Prostate gland (tissue), 2 donors: ENCODE results near the gene SNAI1. TPM values are rescaled to one million over a fixed set of nuclear protein-coding genes. Genes with fewer than 3 reads are reported as not detected.

Source experiments
- DNase-seq: peaks from one replicate; pipeline ENCODE4 v3.0.0-alpha.2; 2019; ENCODE audit warnings: low spot score
- H3K27ac ChIP-seq, 2 donors: fragments of 200-600 bp; sonication (generic); 2 replicates each; pipeline ENCODE4 v1.5.1; 2017 to 2019
- H3K27me3 ChIP-seq: fragments of 200-600 bp; sonication (generic); replicated peaks from 2 replicates; pipeline ENCODE4 v1.5.1; 2019; ENCODE audit not compliant: insufficient read depth
- H3K36me3 ChIP-seq, 2 donors: fragments of 200-600 bp; sonication (generic); 1 replicate in 1 of 2; 2 replicates in 1 of 2; pipeline versions ENCODE4 v1.5.1 to v1.8.1; 2017 to 2019
- H3K4me1 ChIP-seq: fragments of 200-600 bp; sonication (generic); replicated peaks from 2 replicates; pipeline ENCODE4 v1.5.1; 2019
- H3K4me3 ChIP-seq, 2 donors: fragments of 200-600 bp; sonication (generic); 2 replicates each; pipeline ENCODE4 v1.5.1; 2017 to 2019
- H3K9me3 ChIP-seq: fragments of 200-600 bp; sonication (generic); 2 replicates; pipeline ENCODE4 v1.5.1; 2017
- CTCF ChIP-seq, 4 experiments: fragments of 200-600 bp in 2 of 4; fragments of 450-650 bp in 2 of 4; sonication (generic) in 2 of 4; IDR thresholded peaks; 1 replicate in 3 of 4; 2 replicates in 1 of 4; pipeline ENCODE4 v1.5.1; 2016 to 2019; ENCODE audit warnings: antibody characterized with exemption in 4 of 4, mild to moderate bottlenecking in 2 of 4, moderate library complexity in 2 of 4
- POLR2A ChIP-seq: fragments of 450-650 bp; IDR thresholded peaks from one replicate; pipeline ENCODE4 v1.6.1; 2016; ENCODE audit warnings: antibody characterized with exemption, mild to moderate bottlenecking
- POLR2AphosphoS5 ChIP-seq: sonication (generic); formaldehyde crosslinking; IDR thresholded peaks from one replicate; pipeline ENCODE4 v1.6.1; 2017; ENCODE audit warnings: antibody characterized with exemption
- WGBS: methylation state at CpG from one replicate; pipeline ENCODE4 v1.1.5; 2018; 5-methylcytosine and 5-hydroxymethylcytosine counted together
- intact Hi-C: fragments of 100-400 bp; cut with DNase I; formaldehyde crosslinking; loops from one replicate; pipeline ENCODE4 v1.14.2; 2022
- total RNA-seq, 2 donors: library from RNA; depleted of rRNA; stranded (reverse); fragments of >200 nt; gene quantifications; one replicate each; pipeline ENCODE4 v1.1.0, GENCODE V29; 2016

Gene SNAI1
- total RNA-seq, 2 donors from 2014 or later = 1.0 to 7.4 TPM

GRCh38 chr20:49945306-49945700, 37.5 kb upstream of the SNAI1 start:
- DNase-seq = no peak
- intact Hi-C loops = no loop called here
- TF ChIP-seq POLR2A (no peak), CTCF (IDR thresholded peaks at IDR 0.05) (no peak), POLR2AphosphoS5 (no peak)
- Histone ChIP-seq H3K4me1 (no peaks in the 10 kb centered on the region), H3K27me3 (no peaks in the 10 kb centered on the region), H3K36me3 (peaks cover 11 to 23% of the 10 kb centered on the region in 2 donors), H3K9me3 (no peaks in the 10 kb centered on the region), H3K27ac (no peak overlapping the region), H3K4me3 (no peak overlapping the region)
- 80% methylated on average over 3 of the region's 3 CpGs for WGBS

- DNase-seq = no peak
- WGBS = 96% methylated on average over 10 of the region's 10 CpGs
- intact Hi-C loops = no loop called here
These were observed 36.9 kb upstream of the SNAI1 start for GRCh38 chr20:49945701-49946477.

GRCh38 chr20:49948178-49948577, 34.6 kb upstream of the SNAI1 start:
- H3K4me1 ChIP-seq = no peaks in the 10 kb centered on the region
- whole genome bisulfite sequencing = 63% methylated on average over 3 of the region's 3 CpGs
- H3K27me3 ChIP-seq = no peaks in the 10 kb centered on the region
- H3K4me3 ChIP-seq = no peak overlapping the region
- no peak for DNase-seq
- peaks cover 11 to 45% of the 10 kb centered on the region in 2 donors for H3K36me3 ChIP-seq
- no peak overlapping the region for H3K27ac ChIP-seq
- no peak for TF ChIP-seq CTCF (IDR thresholded peaks at IDR 0.05)
- TF ChIP-seq POLR2AphosphoS5 = no peak
- TF ChIP-seq POLR2A = no peak
- intact Hi-C loops = no loop called here
- no peaks in the 10 kb centered on the region for H3K9me3 ChIP-seq

More at GRCh38 chr20:49945701-49946477, 36.9 kb upstream of the SNAI1 start:
- TF ChIP-seq POLR2AphosphoS5 (no peak), CTCF (IDR thresholded peaks at IDR 0.05) (no peak), POLR2A (no peak)
- no peaks in the 10 kb centered on the region for H3K4me1 ChIP-seq
- no peak overlapping the region for H3K27ac ChIP-seq
- H3K4me3 ChIP-seq = no peak overlapping the region
- H3K36me3 ChIP-seq = peaks cover 11 to 29% of the 10 kb centered on the region in 2 donors
- H3K9me3 ChIP-seq = no peaks in the 10 kb centered on the region
- H3K27me3 ChIP-seq = no peaks in the 10 kb centered on the region

- H3K4me3 ChIP-seq = no peak overlapping the region
- H3K9me3 ChIP-seq = no peaks in the 10 kb centered on the region
- DNase-seq = no peak
- TF ChIP-seq CTCF (IDR thresholded peaks at IDR 0.05) (no peak), POLR2AphosphoS5 (no peak), POLR2A (no peak)
- H3K36me3 ChIP-seq = peaks cover 11 to 46% of the 10 kb centered on the region in 2 donors
- no peaks in the 10 kb centered on the region for H3K4me1 ChIP-seq
- 95% methylated on average over 11 of the region's 11 CpGs for WGBS
- no peak overlapping the region for H3K27ac ChIP-seq
- intact Hi-C loops = no loop called here
- no peaks in the 10 kb centered on the region for H3K27me3 ChIP-seq
These were observed 33.8 kb upstream of the SNAI1 start for GRCh38 chr20:49948809-49949507.
